Natural killer cell (primary cell): ENCODE results near the gene ACOX3. TPM values are rescaled to one million over a fixed set of nuclear protein-coding genes. Genes with fewer than 3 reads are reported as not detected.
"Not testable (repeated sequence)": the region's sequence is repeated elsewhere in the genome, so short reads cannot be mapped to it uniquely, and the experiment has no call there.

Source experiments
- ATAC-seq, 3 donors: fragments of 150-1000 bp in 2 of 3; fragments of 200-7000 bp in 1 of 3; cut with Tn5 transposase; 1 replicate in 1 of 3; 2 replicates in 2 of 3; pipeline ENCODE4 v1.10.0; 2021; ENCODE audit warnings: mild to moderate bottlenecking in 2 of 3, moderate library complexity in 2 of 3
- DNase-seq, 2 donors: peaks; one replicate each; pipeline versions ENCODE4 v3.0.0 to v3.0.0-alpha.2; 2013 to 2021; ENCODE audit warnings: mixed read lengths in 1 of 2
- H3K27ac ChIP-seq: one replicate; pipeline ENCODE4 v1.5.1; 2013; ENCODE audit warnings: mild to moderate bottlenecking, low read length
- H3K27me3 ChIP-seq: one replicate; pipeline ENCODE4 v1.6.1; 2013; ENCODE audit warnings: low read length; ENCODE audit not compliant: control insufficient read depth, insufficient read depth
- H3K36me3 ChIP-seq: one replicate; pipeline ENCODE4 v1.6.1; 2013; ENCODE audit warnings: low read length; ENCODE audit not compliant: control insufficient read depth, insufficient read depth
- H3K4me1 ChIP-seq: one replicate; pipeline ENCODE4 v1.6.1; 2013; ENCODE audit warnings: low read length; ENCODE audit not compliant: control insufficient read depth, insufficient read depth
- H3K4me3 ChIP-seq: one replicate; pipeline ENCODE4 v1.5.1; 2013; ENCODE audit warnings: low read length
- H3K9me3 ChIP-seq: one replicate; pipeline ENCODE4 v1.6.1; 2013; ENCODE audit warnings: low read length; ENCODE audit not compliant: control insufficient read depth, insufficient read depth
- H3K27ac Mint-ChIP-seq, 2 donors: one replicate each; pipeline ENCODE4 v1.8.0; 2022; ENCODE audit warnings: mild to moderate bottlenecking in 2 of 2, mixed read lengths in 2 of 2, moderate library complexity in 1 of 2
- H3K27me3 Mint-ChIP-seq, 2 donors: one replicate each; pipeline ENCODE4 v1.8.0; 2022; ENCODE audit warnings: low read depth in 2 of 2, mixed read lengths in 2 of 2
- H3K36me3 Mint-ChIP-seq: one replicate; pipeline ENCODE4 v1.8.0; 2022; ENCODE audit warnings: mixed read lengths
- H3K4me1 Mint-ChIP-seq, 2 donors: one replicate each; pipeline ENCODE4 v1.8.0; 2022; ENCODE audit warnings: mixed read lengths in 2 of 2
- H3K4me3 Mint-ChIP-seq: one replicate; pipeline ENCODE4 v1.8.0; 2022; ENCODE audit warnings: mild to moderate bottlenecking, moderate library complexity, mixed read lengths
- H3K9me3 Mint-ChIP-seq, 2 donors: one replicate each; pipeline ENCODE4 v1.8.0; 2022; ENCODE audit warnings: mixed read lengths in 2 of 2
- CTCF ChIP-seq: fragments of 200-600 bp; IDR thresholded peaks from one replicate; pipeline ENCODE4 v1.8.0; 2022; ENCODE audit warnings: antibody characterized with exemption
- WGBS: methylation state at CpG from one replicate; pipeline ENCODE4 v1.1.7; 2013; ENCODE audit warnings: missing lambda C conversion rate; ENCODE audit not compliant: insufficient coverage; 5-methylcytosine and 5-hydroxymethylcytosine counted together
- intact Hi-C: fragments of 100-400 bp; cut with micrococcal nuclease; formaldehyde crosslinking; loops from one replicate; pipeline ENCODE4 v1.14.2; 2022
- total RNA-seq, 4 donors: library from RNA; stranded (reverse); fragments of 120-200 nt in 1 of 4; gene quantifications; one replicate each; pipeline versions ENCODE4 v1.2.3 to v1.2.4, GENCODE V29; 2013 to 2022

The ACOX3 gene
- total RNA-seq, 3 donors from 2014 or later (not counting 1 experiment from before 2014, with no cell fraction given): 12.4 to 18.3 (median 15.4) TPM

GRCh38 chr4:8409264-8410065, 31.1 kb downstream of the ACOX3 start:
- 49% methylated on average over 17 of the region's 17 CpGs for WGBS
- H3K36me3 Mint-ChIP-seq: peaks cover 8% of the 10 kb centered on the region
- peak overlapping the region; percentile 85 to 87 for H3K27ac Mint-ChIP-seq
- H3K9me3 Mint-ChIP-seq: no peaks in the 10 kb centered on the region
- no peaks in the 10 kb centered on the region for H3K9me3 ChIP-seq
- peak; percentile 86 to 90 for DNase-seq
- intact Hi-C loops: loop anchor here (1.0 kb wide), 3 partner anchors 19 to 251 kb away; partner anchors contain the start of genes ABLIM2, ACOX3 and TRMT44
- H3K27me3 ChIP-seq: no peaks in the 10 kb centered on the region
- no peaks in the 10 kb centered on the region for H3K27me3 Mint-ChIP-seq
- peak overlapping the region; percentile 61 for H3K27ac ChIP-seq
- H3K4me3 ChIP-seq: no peak overlapping the region
- H3K36me3 ChIP-seq: peaks cover 16% of the 10 kb centered on the region
- peak overlapping the region; percentile 38 for H3K4me3 Mint-ChIP-seq
- peak; percentile 82 to 94 (median 84) for ATAC-seq
- no peak for TF ChIP-seq CTCF
- peaks cover 28% of the 10 kb centered on the region for H3K4me1 ChIP-seq
- H3K4me1 Mint-ChIP-seq: peaks cover 22 to 44% of the 10 kb centered on the region in 2 donors

- ATAC-seq (no peak), DNase-seq (no peak)
- H3K36me3 Mint-ChIP-seq: no peaks in the 10 kb centered on the region
- H3K4me1 ChIP-seq: peaks cover 28% of the 10 kb centered on the region
- intact Hi-C loops: no loop called here
- H3K27me3 Mint-ChIP-seq: no peaks in the 10 kb centered on the region
- no peaks in the 10 kb centered on the region for H3K27me3 ChIP-seq
- peaks cover 8% of the 10 kb centered on the region for H3K36me3 ChIP-seq
- no peak overlapping the region for H3K4me3 ChIP-seq
- TF ChIP-seq CTCF: no peak
- H3K27ac Mint-ChIP-seq: peak overlapping the region; percentile 27 to 85
- no peaks in the 10 kb centered on the region for H3K9me3 Mint-ChIP-seq
- 95% methylated on average over 8 of the region's 9 CpGs for WGBS
- no peak overlapping the region for H3K27ac ChIP-seq
- H3K4me3 Mint-ChIP-seq: no peak overlapping the region
- H3K4me1 Mint-ChIP-seq: peaks cover 22 to 34% of the 10 kb centered on the region in 2 donors
- H3K9me3 ChIP-seq: no peaks in the 10 kb centered on the region
Measured at GRCh38 chr4:8407756-8408155, 32.8 kb downstream of the ACOX3 start.

- 96% methylated on average over 14 of the region's 14 CpGs for WGBS
- H3K4me3 ChIP-seq: no peak overlapping the region
- Mint-ChIP-seq H3K4me3 (no peak overlapping the region), H3K4me1 (peaks cover 22 to 32% of the 10 kb centered on the region in 2 donors), H3K27ac (no peak overlapping the region), H3K27me3 (no peaks in the 10 kb centered on the region), H3K36me3 (no peaks in the 10 kb centered on the region), H3K9me3 (no peaks in the 10 kb centered on the region)
- H3K36me3 ChIP-seq: peaks cover 8% of the 10 kb centered on the region
- TF ChIP-seq CTCF: no peak
- peaks cover 28% of the 10 kb centered on the region for H3K4me1 ChIP-seq
- H3K27ac ChIP-seq: no peak overlapping the region
- ATAC-seq: no peak
- H3K9me3 ChIP-seq: no peaks in the 10 kb centered on the region
- intact Hi-C loops: no loop called here
- H3K27me3 ChIP-seq: no peaks in the 10 kb centered on the region
- no peak for DNase-seq
Measured at GRCh38 chr4:8407316-8407715, 33.2 kb downstream of the ACOX3 start.

- WGBS: 90% methylated on average over 6 of the region's 7 CpGs
- DNase-seq, H3K27me3 Mint-ChIP-seq, H3K9me3 Mint-ChIP-seq, H3K36me3 ChIP-seq, H3K9me3 ChIP-seq, H3K36me3 Mint-ChIP-seq, intact Hi-C loops, H3K4me3 Mint-ChIP-seq, H3K4me3 ChIP-seq, H3K27ac ChIP-seq, H3K27me3 ChIP-seq, ATAC-seq, H3K27ac Mint-ChIP-seq: not testable (repeated sequence)
- H3K4me1 ChIP-seq: peaks cover 28% of the 10 kb centered on the region
- H3K4me1 Mint-ChIP-seq: peaks cover 22 to 28% of the 10 kb centered on the region in 2 donors
Measured at GRCh38 chr4:8406887-8407286, 33.6 kb downstream of the ACOX3 start.
